ENCODE data around the gene SLC15A4.

The SLC15A4 gene

DNA sequence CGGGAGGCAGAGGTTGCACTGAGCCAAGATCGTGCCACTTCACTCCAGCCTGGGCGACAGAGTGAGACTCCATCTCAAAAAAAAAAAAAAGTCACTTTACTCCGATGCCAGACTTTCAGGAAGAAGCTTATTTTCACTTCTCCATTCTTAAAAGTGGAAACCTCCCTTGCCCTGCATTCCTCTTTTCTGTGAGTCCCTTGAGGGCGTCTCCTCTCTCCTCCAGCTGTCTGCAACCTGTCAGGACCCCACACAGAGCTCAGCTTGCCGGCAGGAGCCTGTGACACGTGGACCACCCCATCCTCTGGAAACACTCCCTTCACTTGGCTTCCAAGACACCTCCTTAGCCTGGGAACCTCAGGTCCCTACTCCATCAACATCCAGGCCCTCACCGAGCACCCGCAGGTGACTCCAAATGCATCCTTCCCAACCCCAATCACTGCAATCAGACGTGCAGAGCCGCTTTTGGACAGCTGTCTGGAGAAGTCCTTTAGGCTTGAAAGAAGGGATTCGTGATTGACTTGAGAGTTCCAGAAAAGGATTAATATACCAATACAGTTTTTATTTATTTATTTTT lies 34.3 kb downstream of the SLC15A4 start:
- no peaks in the 10 kb centered on the region for H3K27me3 ChIP-seq
- DNase-seq = no peak
- TF ChIP-seq, protein P1, sequence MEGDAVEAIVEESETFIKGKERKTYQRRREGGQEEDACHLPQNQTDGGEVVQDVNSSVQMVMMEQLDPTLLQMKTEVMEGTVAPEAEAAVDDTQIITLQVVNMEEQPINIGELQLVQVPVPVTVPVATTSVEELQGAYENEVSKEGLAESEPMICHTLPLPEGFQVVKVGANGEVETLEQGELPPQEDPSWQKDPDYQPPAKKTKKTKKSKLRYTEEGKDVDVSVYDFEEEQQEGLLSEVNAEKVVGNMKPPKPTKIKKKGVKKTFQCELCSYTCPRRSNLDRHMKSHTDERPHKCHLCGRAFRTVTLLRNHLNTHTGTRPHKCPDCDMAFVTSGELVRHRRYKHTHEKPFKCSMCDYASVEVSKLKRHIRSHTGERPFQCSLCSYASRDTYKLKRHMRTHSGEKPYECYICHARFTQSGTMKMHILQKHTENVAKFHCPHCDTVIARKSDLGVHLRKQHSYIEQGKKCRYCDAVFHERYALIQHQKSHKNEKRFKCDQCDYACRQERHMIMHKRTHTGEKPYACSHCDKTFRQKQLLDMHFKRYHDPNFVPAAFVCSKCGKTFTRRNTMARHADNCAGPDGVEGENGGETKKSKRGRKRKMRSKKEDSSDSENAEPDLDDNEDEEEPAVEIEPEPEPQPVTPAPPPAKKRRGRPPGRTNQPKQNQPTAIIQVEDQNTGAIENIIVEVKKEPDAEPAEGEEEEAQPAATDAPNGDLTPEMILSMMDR (IDR thresholded peaks at IDR 0.05; ENCODE audit: low read depth, low read length) = no peak

DNA sequence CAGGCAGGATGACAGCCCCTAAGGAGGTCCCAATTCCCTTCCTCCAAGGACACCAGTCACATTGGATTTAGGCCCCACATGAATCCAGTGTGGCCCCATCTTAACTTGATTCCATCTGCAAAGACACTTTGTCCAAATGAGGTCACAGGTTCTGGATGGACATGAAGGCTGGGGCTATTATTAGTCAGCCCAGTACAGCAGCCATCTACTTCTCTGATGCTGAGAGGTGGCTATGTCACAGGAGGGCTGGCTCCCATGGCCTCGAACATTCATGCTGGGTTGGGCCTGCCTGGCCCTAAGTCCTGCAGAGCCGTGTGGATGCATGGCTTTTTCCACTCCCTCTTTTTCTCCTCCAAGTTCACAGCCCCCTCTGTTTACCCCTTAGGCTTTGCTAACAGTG lies 35.9 kb downstream of the SLC15A4 start:
- H3K27me3 ChIP-seq = no peaks in the 10 kb centered on the region
- TF ChIP-seq, protein P1 (IDR thresholded peaks at IDR 0.05; ENCODE audit: low read depth, low read length) = no peak
- peaks cover 11% of the 10 kb centered on the region for H3K36me3 ChIP-seq
- H3K4me3 ChIP-seq (ENCODE audit: low read depth, low read length) = no peak overlapping the region
- H3K9me3 ChIP-seq = no peaks in the 10 kb centered on the region
- no peaks in the 10 kb centered on the region for H3K4me1 ChIP-seq
- no peak for DNase-seq

More for the DNA sequence above, 34.3 kb downstream of the SLC15A4 start:
- Histone ChIP-seq H3K4me3 (ENCODE audit: low read depth, low read length) (no peak overlapping the region), H3K4me1 (no peaks in the 10 kb centered on the region), H3K9me3 (no peaks in the 10 kb centered on the region), H3K36me3 (peaks cover 18% of the 10 kb centered on the region)

DNA sequence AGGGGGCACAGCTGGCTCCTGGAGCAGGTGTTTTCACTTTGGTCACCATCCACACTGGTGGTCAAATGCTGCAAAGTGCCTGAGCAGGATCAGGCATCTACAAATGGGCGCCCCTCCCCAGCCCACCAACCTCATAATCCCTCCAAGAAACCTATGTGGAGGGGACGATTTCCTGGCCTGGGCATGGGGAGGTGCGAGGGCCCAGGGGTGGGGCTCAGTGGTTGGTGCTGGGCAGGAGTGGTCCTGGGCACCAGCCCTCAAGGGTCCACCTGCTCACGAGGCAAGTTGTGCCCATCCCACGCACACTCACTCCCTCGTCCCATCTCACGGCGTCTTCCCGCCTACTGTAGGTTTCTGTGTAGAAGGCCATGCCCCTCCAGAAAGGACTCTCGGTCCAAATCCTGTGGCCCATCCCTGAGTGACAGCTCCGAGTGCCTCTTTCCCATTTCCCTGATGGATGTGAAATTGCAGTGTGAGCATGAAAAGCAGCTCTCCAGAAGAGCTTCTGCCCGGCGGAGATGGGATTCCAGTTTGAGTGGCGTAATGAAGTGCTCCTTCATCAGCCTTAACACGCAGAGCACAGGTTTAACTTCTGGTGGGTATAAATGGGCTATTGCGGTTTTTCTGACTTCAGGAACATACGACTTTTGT lies 36.9 kb downstream of the SLC15A4 start:
- H3K27me3 ChIP-seq = no peaks in the 10 kb centered on the region
- H3K4me3 ChIP-seq (ENCODE audit: low read depth, low read length) = no peak overlapping the region
- no peaks in the 10 kb centered on the region for H3K9me3 ChIP-seq
- no peaks in the 10 kb centered on the region for H3K4me1 ChIP-seq
- TF ChIP-seq, protein P1 (IDR thresholded peaks at IDR 0.05; ENCODE audit: low read depth, low read length) = no peak
- DNase-seq = no peak
- peaks cover 9% of the 10 kb centered on the region for H3K36me3 ChIP-seq

DNA sequence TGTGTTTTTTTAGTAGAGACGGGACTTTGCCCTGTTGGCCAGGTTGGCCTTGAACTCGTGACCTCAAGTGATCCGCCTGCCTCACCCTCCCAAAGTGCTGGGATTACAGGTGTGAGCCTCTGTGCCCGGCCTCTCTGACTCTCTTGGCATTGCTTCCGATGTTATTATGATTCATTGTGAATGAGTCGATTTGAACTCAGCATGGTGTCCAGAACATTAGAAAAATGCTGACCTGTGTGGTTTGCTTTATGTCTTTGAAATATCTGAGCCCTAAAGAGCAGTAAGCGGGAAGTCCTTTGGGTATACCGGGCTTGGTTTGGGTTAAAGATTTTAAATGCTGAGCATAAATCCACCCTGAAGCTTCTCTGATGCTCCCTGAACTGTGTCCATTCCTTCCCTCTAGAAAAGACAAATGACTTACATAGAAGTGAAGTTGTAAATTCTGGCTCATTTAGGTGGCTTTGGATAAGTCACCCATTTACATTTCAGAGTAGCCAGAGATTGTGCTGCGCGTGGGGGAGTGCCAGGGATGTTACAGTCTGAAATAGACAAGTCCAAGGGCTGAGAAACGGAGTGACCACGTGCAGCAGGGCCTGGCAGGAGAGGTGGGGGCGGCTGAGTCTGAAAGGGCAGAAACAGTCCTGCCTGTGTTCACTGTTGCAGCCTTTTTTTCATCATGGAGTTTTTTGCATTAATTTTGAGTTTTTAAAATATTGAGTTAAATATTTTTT lies 39.6 kb downstream of the SLC15A4 start:
- no peak overlapping the region for H3K4me3 ChIP-seq (ENCODE audit: low read depth, low read length)
- no peaks in the 10 kb centered on the region for H3K4me1 ChIP-seq
- H3K9me3 ChIP-seq = no peaks in the 10 kb centered on the region; the same call in 1 of the 2 replicates
- DNase-seq = no peak
- TF ChIP-seq, protein P1 (IDR thresholded peaks at IDR 0.05; ENCODE audit: low read depth, low read length) = no peak
- no peaks in the 10 kb centered on the region for H3K27me3 ChIP-seq
- H3K36me3 ChIP-seq = no peaks in the 10 kb centered on the region

DNA sequence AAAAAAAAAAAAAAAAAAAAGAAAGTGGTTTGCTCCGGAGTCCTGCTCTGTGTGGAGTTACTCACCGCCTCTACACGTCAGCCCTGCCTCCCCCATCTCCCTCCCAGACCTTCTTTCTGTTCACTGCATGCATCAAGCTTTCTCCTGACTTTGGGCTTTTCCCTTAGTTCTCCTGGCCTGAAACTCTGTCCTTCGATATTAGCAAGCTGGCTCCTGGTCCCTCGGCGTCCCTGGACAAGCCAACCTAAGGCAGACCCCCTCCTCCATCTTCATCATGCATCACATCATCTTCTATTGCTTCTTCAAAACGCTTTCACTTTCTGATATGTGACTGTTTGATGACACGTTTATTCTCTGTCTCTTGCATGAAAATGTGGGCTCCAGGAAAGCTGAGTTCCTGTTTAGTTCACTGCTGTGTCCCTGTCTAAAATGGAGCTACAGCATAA lies 40.6 kb downstream of the SLC15A4 start:
- DNase-seq = no peak
- no peaks in the 10 kb centered on the region for H3K27me3 ChIP-seq

More for the DNA sequence above, 40.6 kb downstream of the SLC15A4 start:
- Histone ChIP-seq H3K4me3 (ENCODE audit: low read depth, low read length) (no peak overlapping the region), H3K4me1 (no peaks in the 10 kb centered on the region), H3K9me3 (no peaks in the 10 kb centered on the region; the same call in 1 of the 2 replicates), H3K36me3 (no peaks in the 10 kb centered on the region)
- TF ChIP-seq, protein P1 (IDR thresholded peaks at IDR 0.05; ENCODE audit: low read depth, low read length) = no peak

Measured in BE2C (cell line).